ENCODE measurements around the gene OR1M1.

The OR1M1 gene

DNA sequence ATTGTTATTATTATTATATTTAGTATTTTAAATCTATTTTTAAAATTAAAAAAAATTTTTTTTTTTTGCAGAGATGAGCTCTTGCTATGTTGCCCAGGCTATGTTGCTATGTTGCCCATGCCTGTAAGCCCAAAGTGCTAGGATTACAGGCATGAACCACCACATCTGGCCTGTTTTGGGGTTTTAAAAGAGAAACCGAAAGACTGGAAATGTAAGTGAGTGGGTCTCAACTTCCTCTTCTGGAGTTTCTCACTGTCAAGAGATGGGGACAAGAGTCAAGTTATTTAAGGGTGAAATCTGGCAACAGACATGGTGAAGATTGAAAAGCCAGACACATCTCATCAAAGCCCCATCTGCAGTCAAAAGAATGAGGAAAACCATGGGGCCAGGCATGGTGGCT is 44.1 kb downstream of the OR1M1 start:
- Histone ChIP-seq H3K36me3 (ENCODE audit: insufficient read depth, low read length) (no peaks in the 10 kb centered on the region), H3K9ac (ENCODE audit: low read length) (no peak overlapping the region), H3F3A (ENCODE audit: insufficient read depth, low read length) (no peaks in the 10 kb centered on the region), H3K4me2 (ENCODE audit: low read length) (no peak overlapping the region), H2AFZ (ENCODE audit: low read length) (no peak overlapping the region), H3K4me1 (ENCODE audit: insufficient read depth, low read length, severe bottlenecking) (no peaks in the 10 kb centered on the region), H4K20me1 (ENCODE audit: insufficient read depth, low read length) (no peaks in the 10 kb centered on the region), H3K79me2 (ENCODE audit: insufficient read depth, low read length) (no peaks in the 10 kb centered on the region), H3K27ac (ENCODE audit: low read depth, low read length, poor library complexity, severe bottlenecking) (no peak overlapping the region), H3K27me3 (ENCODE audit: insufficient read depth, low read length) (no peaks in the 10 kb centered on the region), H3K9me3 (ENCODE audit: low read length) (no peaks in the 10 kb centered on the region), H3K4me3 (ENCODE audit: low read depth, low read length, poor library complexity, severe bottlenecking) (no peak overlapping the region), H3K9me2 (ENCODE audit: low read depth, low read length) (no peaks in the 10 kb centered on the region)
- no peak for TF ChIP-seq EZH2 (IDR thresholded peaks at IDR 0.05; ENCODE audit: borderline replicate concordance, low read length)
- TF ChIP-seq, protein P1, sequence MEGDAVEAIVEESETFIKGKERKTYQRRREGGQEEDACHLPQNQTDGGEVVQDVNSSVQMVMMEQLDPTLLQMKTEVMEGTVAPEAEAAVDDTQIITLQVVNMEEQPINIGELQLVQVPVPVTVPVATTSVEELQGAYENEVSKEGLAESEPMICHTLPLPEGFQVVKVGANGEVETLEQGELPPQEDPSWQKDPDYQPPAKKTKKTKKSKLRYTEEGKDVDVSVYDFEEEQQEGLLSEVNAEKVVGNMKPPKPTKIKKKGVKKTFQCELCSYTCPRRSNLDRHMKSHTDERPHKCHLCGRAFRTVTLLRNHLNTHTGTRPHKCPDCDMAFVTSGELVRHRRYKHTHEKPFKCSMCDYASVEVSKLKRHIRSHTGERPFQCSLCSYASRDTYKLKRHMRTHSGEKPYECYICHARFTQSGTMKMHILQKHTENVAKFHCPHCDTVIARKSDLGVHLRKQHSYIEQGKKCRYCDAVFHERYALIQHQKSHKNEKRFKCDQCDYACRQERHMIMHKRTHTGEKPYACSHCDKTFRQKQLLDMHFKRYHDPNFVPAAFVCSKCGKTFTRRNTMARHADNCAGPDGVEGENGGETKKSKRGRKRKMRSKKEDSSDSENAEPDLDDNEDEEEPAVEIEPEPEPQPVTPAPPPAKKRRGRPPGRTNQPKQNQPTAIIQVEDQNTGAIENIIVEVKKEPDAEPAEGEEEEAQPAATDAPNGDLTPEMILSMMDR (IDR thresholded peaks at IDR 0.05; ENCODE audit: low read length): no peak

DNA sequence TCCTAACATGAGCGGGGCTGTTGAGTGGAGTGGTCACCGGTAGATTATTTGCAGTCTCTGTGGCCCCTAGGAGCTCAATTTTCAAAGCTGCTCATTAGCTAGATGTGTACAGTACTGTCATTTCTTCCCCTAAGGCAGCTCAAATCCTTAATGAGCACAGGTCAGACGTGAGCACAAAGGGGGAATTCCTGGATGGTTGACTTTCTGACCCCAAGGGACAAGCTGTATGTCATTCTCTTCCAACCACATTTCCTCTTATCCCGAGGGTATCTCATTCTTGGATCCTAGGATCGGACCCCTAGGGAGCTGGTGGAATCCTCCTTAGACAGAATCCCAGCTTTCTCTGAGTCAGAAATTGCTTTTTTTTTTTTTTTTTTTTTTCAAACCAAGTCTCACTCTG is 45.6 kb downstream of the OR1M1 start:
- Histone ChIP-seq H3K27ac (ENCODE audit: low read depth, low read length, poor library complexity, severe bottlenecking) (no peak overlapping the region), H3K4me2 (ENCODE audit: low read length) (no peak overlapping the region), H3K4me3 (ENCODE audit: low read depth, low read length, poor library complexity, severe bottlenecking) (no peak overlapping the region), H2AFZ (ENCODE audit: low read length) (no peak overlapping the region), H3K9me2 (ENCODE audit: low read depth, low read length) (no peaks in the 10 kb centered on the region), H3K9ac (ENCODE audit: low read length) (no peak overlapping the region), H4K20me1 (ENCODE audit: insufficient read depth, low read length) (no peaks in the 10 kb centered on the region), H3K4me1 (ENCODE audit: insufficient read depth, low read length, severe bottlenecking) (peaks cover 5% of the 10 kb centered on the region), H3K36me3 (ENCODE audit: insufficient read depth, low read length) (no peaks in the 10 kb centered on the region), H3F3A (ENCODE audit: insufficient read depth, low read length) (no peaks in the 10 kb centered on the region), H3K79me2 (ENCODE audit: insufficient read depth, low read length) (no peaks in the 10 kb centered on the region), H3K9me3 (ENCODE audit: low read length) (no peaks in the 10 kb centered on the region), H3K27me3 (ENCODE audit: insufficient read depth, low read length) (no peaks in the 10 kb centered on the region)
- no peak for TF ChIP-seq EZH2 (IDR thresholded peaks at IDR 0.05; ENCODE audit: borderline replicate concordance, low read length)
- TF ChIP-seq, protein P1 (IDR thresholded peaks at IDR 0.05; ENCODE audit: low read length): no peak

DNA sequence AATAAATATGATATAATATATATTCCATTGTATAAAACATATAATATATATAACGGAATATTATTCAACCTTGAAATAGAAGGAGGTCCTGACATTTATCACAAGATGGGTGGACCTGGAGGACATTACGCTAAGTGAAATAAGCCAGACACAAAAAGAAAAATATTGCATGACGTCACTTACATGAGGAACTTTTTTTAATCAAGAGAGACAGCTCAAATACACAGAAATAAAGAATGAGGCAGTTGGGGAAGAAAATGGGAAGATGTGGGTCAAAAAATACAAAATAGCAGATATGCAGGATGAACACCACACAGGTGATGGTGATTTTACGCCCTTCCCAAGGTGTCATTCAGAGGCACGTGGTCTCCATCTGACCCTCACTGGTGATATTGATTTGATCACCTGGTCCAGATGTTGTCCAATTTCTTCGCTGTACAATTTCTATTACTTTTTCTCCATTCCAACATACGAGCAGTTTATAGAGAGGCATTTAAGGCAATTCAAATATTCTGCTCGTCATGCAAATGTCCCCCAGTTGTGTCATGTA is 52.8 kb downstream of the OR1M1 start:
- Histone ChIP-seq H2AFZ (ENCODE audit: low read length) (peak overlapping the region; percentile 73), H3K79me2 (ENCODE audit: insufficient read depth, low read length) (peaks cover 43% of the 10 kb centered on the region), H3K4me1 (ENCODE audit: insufficient read depth, low read length, severe bottlenecking) (peaks cover 19% of the 10 kb centered on the region), H3F3A (ENCODE audit: insufficient read depth, low read length) (no peaks in the 10 kb centered on the region), H3K27ac (ENCODE audit: low read depth, low read length, poor library complexity, severe bottlenecking) (peak overlapping the region; percentile 43), H3K9me3 (ENCODE audit: low read length) (peaks cover 10% of the 10 kb centered on the region), H3K27me3 (ENCODE audit: insufficient read depth, low read length) (no peaks in the 10 kb centered on the region), H3K36me3 (ENCODE audit: insufficient read depth, low read length) (peaks cover 26% of the 10 kb centered on the region), H4K20me1 (ENCODE audit: insufficient read depth, low read length) (no peaks in the 10 kb centered on the region), H3K9me2 (ENCODE audit: low read depth, low read length) (no peaks in the 10 kb centered on the region), H3K9ac (ENCODE audit: low read length) (peak overlapping the region; percentile 95), H3K4me3 (ENCODE audit: low read depth, low read length, poor library complexity, severe bottlenecking) (peak overlapping the region; percentile 97), H3K4me2 (ENCODE audit: low read length) (peak overlapping the region; percentile 90)
- TF ChIP-seq, protein P1 (IDR thresholded peaks at IDR 0.05; ENCODE audit: low read length): no peak
- no peak for TF ChIP-seq EZH2 (IDR thresholded peaks at IDR 0.05; ENCODE audit: borderline replicate concordance, low read length)
